ENCODE measurements around the gene RRAS.
A peak's percentile ranks its signal among the peaks of the same experiment; 100 is the strongest.

DNA sequence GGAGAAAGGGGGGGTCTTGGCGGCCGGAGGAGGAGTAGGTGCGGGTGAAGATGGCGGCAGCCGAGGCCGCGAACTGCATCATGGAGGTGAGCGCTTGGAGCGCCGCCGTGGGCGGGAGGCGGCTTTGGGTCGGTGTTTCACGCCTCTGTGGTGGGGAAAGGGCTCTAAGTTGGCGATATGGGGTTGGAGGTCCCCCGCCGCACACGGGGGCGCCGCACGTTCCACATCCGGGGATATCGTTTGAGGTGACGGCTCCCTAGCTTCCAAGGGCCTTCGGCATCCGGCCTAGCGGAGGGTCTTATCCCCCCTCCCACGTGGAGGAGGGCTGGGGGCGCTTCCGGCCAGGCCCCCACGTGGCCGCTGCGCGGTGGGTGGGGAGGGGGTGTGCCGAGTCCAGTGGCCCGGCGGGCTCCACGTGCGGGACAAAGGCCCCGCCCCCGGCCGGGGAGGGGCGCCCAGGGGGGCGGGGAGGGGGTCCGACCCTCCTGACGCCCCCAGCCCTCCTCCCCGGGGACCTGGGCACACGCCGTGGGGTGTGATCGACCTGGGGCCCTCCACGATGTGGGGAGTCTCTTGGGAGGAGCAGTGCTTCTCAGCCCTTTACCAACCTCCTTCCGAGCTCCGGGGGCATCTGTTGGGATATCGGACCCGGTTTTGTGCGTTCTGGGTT lies 37.4 kb upstream of the RRAS start, which contains the start of gene PRMT1:
- TF ChIP-seq POLR2A (IDR thresholded peaks at IDR 0.05) (peak in 3 of 4 donors; percentile 64 to 92 (median 84)), POLR2AphosphoS5 (IDR thresholded peaks at IDR 0.05) (peak; percentile 59 to 87)

Data from upper lobe of left lung (tissue), 4 donors.